HepG2 (cell line): ENCODE data around the gene COMMD4. TPM values are rescaled to one million over a fixed set of nuclear protein-coding genes. Genes with fewer than 3 reads are reported as not detected.
A peak's percentile ranks its signal among the peaks of the same experiment; 100 is the strongest.

Experiments
- AGO2 ChIP-seq: fragments of 200-400 bp; formaldehyde crosslinking; optimal IDR thresholded peaks from 2 replicates; pipeline ENCODE3; 2017; ENCODE audit warnings: mild to moderate bottlenecking, low read depth, low read length, moderate library complexity
- ARID5B ChIP-seq: IDR thresholded peaks from 2 replicates; pipeline ENCODE4 v1.4.0; 2020; ENCODE audit warnings: mild to moderate bottlenecking, missing genetic modification reagents
- FOXP1 ChIP-seq, 2 experiments: fragments of 450-650 bp in 1 of 2; IDR thresholded peaks; 2 replicates each; pipeline ENCODE4 v1.6.1; 2017 to 2018; ENCODE audit warnings: antibody characterized with exemption in 1 of 2
- HMG20A ChIP-seq: IDR thresholded peaks from 2 replicates; pipeline ENCODE4 v1.6.1; 2016; ENCODE audit warnings: borderline replicate concordance
- HNRNPH1 ChIP-seq: fragments of 200-400 bp; formaldehyde crosslinking; optimal IDR thresholded peaks from 2 replicates; pipeline ENCODE3; 2017; ENCODE audit warnings: mild to moderate bottlenecking, low read depth, low read length
- HOMEZ ChIP-seq: IDR thresholded peaks from 2 replicates; pipeline ENCODE4 v1.6.1; 2016; ENCODE audit warnings: low read depth
- NKX3-1 ChIP-seq: sonication (generic); formaldehyde crosslinking; IDR thresholded peaks from 2 replicates; pipeline ENCODE4 v1.5.0; 2020; ENCODE audit warnings: missing genetic modification reagents
- NR2F1 ChIP-seq, 2 experiments: fragments of 450-650 bp in 1 of 2; formaldehyde crosslinking in 1 of 2; IDR thresholded peaks; 2 replicates each; pipeline versions ENCODE4 v1.5.0 to v1.6.1; 2016 to 2020; ENCODE audit warnings: mild to moderate bottlenecking in 1 of 2, missing compliant biosample characterization in 1 of 2, missing genetic modification reagents in 1 of 2, moderate library complexity in 1 of 2
- PRDM15 ChIP-seq: sonication (generic); formaldehyde crosslinking; IDR thresholded peaks from 2 replicates; pipeline ENCODE4 v1.4.0; 2020; ENCODE audit warnings: missing genetic modification reagents
- RXRA ChIP-seq: sonication (generic); formaldehyde crosslinking; IDR thresholded peaks from 2 replicates; pipeline ENCODE4 v1.5.1; 2020; ENCODE audit warnings: missing genetic modification reagents
- SMAD9 ChIP-seq: sonication (generic); formaldehyde crosslinking; IDR thresholded peaks from 2 replicates; pipeline ENCODE4 v1.5.1; 2020; ENCODE audit warnings: mild to moderate bottlenecking, missing genetic modification reagents
- SSRP1 ChIP-seq: IDR thresholded peaks from 2 replicates; pipeline ENCODE4 v1.6.1; 2016; ENCODE audit warnings: control low read depth
- TAF1 ChIP-seq: sonication (generic); formaldehyde crosslinking; IDR thresholded peaks from 2 replicates; pipeline ENCODE4 v1.4.0; 2020; ENCODE audit warnings: missing genetic modification reagents
- ZC3H13 ChIP-seq: sonication (generic); formaldehyde crosslinking; IDR thresholded peaks from 2 replicates; pipeline ENCODE4 v1.8.1; 2023; ENCODE audit warnings: mild to moderate bottlenecking, missing genetic modification reagents, moderate library complexity
- ZFYVE20 ChIP-seq: sonication (generic); formaldehyde crosslinking; IDR thresholded peaks from 2 replicates; pipeline ENCODE4 v1.8.0; 2023; ENCODE audit warnings: low read depth, mild to moderate bottlenecking, moderate library complexity, missing genetic modification reagents, borderline replicate concordance
- ZNF768 ChIP-seq: sonication (generic); formaldehyde crosslinking; IDR thresholded peaks from 2 replicates; pipeline ENCODE4 v1.4.0; 2020; ENCODE audit warnings: missing genetic modification reagents
- ZNF839 ChIP-seq: sonication (generic); formaldehyde crosslinking; IDR thresholded peaks from 2 replicates; pipeline ENCODE4 v1.4.0; 2020; ENCODE audit warnings: missing genetic modification reagents, mild to moderate bottlenecking, borderline replicate concordance
- polyA plus RNA-seq, 8 experiments: library from polyadenylated mRNA; depleted of rRNA in 3 of 8; stranded (reverse) in 7 of 8; unstranded in 1 of 8; fragments of >200 nt; fragmentation: Illumina TruSeq in 4 of 8; extraction: Trizol in 4 of 8; gene quantifications; 2 replicates each; pipeline versions ENCODE4 v1.2.1 to v1.2.3, GENCODE V29; 2011 to 2016; ENCODE audit warnings: low read depth in 4 of 8, missing spikeins in 1 of 8, mixed read lengths in 1 of 8; ENCODE audit not compliant: insufficient read depth in 1 of 8
- total RNA-seq, 5 experiments: library from RNA; depleted of rRNA; stranded (reverse); fragments of >200 nt; fragmentation: Illumina TruSeq; extraction: Trizol; gene quantifications; 2 replicates each; pipeline ENCODE4 v1.2.3, GENCODE V29; 2016; ENCODE audit warnings: low read depth in 1 of 5
- TF ChIP-seq, protein P1 (sequence below): sonication (generic); formaldehyde crosslinking; IDR thresholded peaks from 2 replicates; pipeline ENCODE4 v1.8.1; 2023; ENCODE audit warnings: missing genetic modification reagents, inconsistent platforms, borderline replicate concordance
- TF ChIP-seq, protein P2 (sequence below): fragments of 450-650 bp; IDR thresholded peaks from 2 replicates; pipeline ENCODE4 v1.6.1; 2016

The COMMD4 gene
- total and polyA plus RNA-seq, 2 of the 13 experiments (the other 11 are each of a cell fraction or from before 2014, with no cell fraction given) = 45.8 to 89.9 TPM

GRCh38 chr15:75309711-75310110 lies 26.2 kb upstream of the COMMD4 start (continued):
- no peak for TF ChIP-seq HNRNPH1
- TF ChIP-seq ARID5B (CRISPR knock-in tag) = 0 out of 2 replicates have a peak, but pooled peaks have one; percentile 21
- no peak for TF ChIP-seq ZC3H13 (CRISPR knock-in tag)
- TF ChIP-seq NKX3-1 (CRISPR knock-in tag) = no peak
- peak; percentile 58 to 61; a peak in 3 of 4 replicates for TF ChIP-seq NR2F1 (CRISPR knock-in tag; IDR thresholded peaks at IDR 0.05)
- no peak for TF ChIP-seq ZNF768
- peak; percentile 18; the same call in 1 of the 2 replicates for TF ChIP-seq HMG20A (CRISPR knock-in tag)
- TF ChIP-seq, protein P1, sequence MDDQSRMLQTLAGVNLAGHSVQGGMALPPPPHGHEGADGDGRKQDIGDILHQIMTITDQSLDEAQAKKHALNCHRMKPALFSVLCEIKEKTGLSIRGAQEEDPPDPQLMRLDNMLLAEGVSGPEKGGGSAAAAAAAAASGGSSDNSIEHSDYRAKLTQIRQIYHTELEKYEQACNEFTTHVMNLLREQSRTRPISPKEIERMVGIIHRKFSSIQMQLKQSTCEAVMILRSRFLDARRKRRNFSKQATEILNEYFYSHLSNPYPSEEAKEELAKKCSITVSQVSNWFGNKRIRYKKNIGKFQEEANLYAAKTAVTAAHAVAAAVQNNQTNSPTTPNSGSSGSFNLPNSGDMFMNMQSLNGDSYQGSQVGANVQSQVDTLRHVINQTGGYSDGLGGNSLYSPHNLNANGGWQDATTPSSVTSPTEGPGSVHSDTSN (CRISPR knock-in tag) = no peak
- TF ChIP-seq TAF1 = no peak
- TF ChIP-seq ZFYVE20 (CRISPR knock-in tag) = no peak
- TF ChIP-seq FOXP1 (IDR thresholded peaks at IDR 0.05) = no peak
- TF ChIP-seq FOXP1 (CRISPR knock-in tag; IDR thresholded peaks at IDR 0.05) = peak; percentile 46; the same call in 1 of the 2 replicates
- no peak for TF ChIP-seq PRDM15 (CRISPR knock-in tag)
- no peak for TF ChIP-seq SSRP1 (CRISPR knock-in tag)
- TF ChIP-seq ZNF839 (CRISPR knock-in tag) = no peak
- TF ChIP-seq, protein P2, sequence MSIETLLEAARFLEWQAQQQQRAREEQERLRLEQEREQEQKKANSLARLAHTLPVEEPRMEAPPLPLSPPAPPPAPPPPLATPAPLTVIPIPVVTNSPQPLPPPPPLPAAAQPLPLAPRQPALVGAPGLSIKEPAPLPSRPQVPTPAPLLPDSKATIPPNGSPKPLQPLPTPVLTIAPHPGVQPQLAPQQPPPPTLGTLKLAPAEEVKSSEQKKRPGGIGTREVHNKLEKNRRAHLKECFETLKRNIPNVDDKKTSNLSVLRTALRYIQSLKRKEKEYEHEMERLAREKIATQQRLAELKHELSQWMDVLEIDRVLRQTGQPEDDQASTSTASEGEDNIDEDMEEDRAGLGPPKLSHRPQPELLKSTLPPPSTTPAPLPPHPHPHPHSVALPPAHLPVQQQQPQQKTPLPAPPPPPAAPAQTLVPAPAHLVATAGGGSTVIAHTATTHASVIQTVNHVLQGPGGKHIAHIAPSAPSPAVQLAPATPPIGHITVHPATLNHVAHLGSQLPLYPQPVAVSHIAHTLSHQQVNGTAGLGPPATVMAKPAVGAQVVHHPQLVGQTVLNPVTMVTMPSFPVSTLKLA = no peak
- TF ChIP-seq RXRA (CRISPR knock-in tag) = no peak
- TF ChIP-seq HOMEZ = no peak
- TF ChIP-seq SMAD9 = no peak
- no peak for TF ChIP-seq AGO2
